GM18526 (cell line): Measurements from ENCODE around the gene HMGN4.

Experiments
- POLR2A ChIP-seq: IDR thresholded peaks from 3 replicates; pipeline ENCODE4 v1.6.1; 2011; ENCODE audit not compliant: insufficient read length; ENCODE audit errors: extremely low read depth

The HMGN4 gene

GRCh38 chr6:26588965-26589364 lies 50.8 kb downstream of the HMGN4 start:
- no peak for TF ChIP-seq POLR2A

DNA sequence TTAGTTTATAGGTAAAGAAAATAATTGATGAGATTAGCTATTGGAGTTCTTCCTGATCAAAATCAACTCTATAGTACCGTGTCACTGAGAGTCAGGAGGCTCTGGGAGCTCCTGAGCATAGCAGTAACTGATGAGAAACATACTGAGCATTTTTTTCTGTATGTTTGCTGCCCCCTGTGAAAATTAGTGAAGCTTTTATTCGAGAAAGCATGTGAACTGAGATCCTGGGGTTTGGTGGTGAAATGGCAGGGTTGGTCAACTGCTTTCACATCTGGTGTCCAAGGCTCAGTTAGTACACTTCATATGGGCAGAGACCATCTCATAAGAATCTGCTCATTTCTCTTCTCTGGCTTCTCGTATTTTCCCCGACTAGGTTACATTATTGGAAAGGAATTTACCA lies 54.5 kb downstream of the HMGN4 start:
- no peak for TF ChIP-seq POLR2A

DNA sequence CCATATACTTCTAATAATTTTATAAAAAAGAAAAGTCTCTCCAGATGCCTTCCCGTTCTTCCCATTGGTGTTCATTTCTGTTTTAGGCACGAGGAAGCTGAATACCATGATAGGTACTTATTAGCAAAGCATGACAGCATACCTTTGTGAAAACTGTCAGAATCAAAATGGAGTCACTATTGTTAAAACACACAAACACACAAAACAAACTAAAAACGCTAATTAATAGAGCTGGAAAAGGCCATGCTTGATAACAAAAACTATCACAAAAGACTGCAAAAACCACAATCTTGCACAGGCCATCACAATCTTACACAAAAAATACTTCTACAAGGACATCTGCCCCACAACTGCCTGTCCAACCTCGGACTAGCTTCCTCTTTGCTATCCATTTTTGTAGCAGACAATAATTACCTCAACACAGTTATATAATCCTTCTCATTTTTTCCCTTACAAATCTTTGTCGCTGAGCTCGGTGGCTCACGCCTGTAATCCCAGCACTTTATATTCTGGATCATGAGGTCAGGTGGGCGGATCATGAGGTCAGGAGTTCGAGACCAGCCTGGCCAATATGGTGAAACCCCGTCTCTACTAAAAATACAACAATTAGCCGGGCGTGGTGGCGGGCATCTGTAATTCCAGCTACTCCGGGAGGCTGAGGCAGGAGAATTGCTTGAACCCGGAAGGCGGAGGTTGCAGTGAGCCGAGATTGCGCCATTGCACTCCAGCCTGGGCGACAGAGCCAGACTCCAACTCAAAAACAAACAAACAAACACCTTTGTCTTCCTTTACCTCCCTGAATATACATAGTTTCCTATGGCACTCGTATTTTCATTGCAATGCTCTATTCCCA lies 55.3 kb downstream of the HMGN4 start:
- TF ChIP-seq POLR2A: no peak

- no peak for TF ChIP-seq POLR2A
Measured at GRCh38 chr6:26594131-26594498, 55.9 kb downstream of the HMGN4 start.

DNA sequence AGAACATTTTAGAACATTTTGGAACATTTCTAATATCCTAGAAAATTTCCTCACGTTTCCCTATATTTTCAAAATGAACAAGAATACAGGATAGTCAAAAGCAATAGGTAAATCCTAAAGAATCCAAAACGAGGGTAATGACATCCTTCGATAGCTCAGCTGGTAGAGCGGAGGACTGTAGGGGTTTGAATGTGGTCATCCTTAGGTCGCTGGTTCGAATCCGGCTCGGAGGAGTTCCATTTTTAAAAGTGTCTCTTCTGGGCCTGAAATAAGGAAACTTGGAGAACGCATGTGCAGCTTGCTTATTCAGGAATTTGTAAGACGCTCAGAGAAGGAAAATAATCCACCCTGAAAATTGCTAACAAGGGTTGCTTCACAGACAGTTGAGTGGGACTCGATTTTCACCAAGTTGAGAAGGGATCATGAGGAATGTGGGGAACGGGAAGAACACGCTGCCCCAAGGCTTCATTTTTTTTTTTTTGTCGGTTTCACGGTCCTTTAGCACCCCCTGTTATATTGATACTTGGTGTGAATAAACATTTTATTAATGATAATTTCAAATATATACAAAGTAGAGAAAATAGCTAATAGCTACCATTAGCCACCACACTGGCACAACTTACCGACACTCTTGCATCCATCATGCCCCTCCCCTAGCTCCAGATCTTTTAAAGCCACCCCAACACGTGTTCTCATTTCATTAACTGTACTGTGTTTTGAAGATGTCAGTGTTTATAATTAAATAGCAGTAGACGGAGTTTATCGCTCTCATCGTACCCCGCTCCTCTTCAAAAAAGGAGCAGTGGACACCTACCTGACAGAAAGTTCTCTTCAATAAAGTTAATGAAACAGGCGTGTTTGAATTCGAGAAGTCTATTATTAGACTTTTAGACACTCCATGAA lies 56.8 kb downstream of the HMGN4 start:
- TF ChIP-seq POLR2A: no peak

DNA sequence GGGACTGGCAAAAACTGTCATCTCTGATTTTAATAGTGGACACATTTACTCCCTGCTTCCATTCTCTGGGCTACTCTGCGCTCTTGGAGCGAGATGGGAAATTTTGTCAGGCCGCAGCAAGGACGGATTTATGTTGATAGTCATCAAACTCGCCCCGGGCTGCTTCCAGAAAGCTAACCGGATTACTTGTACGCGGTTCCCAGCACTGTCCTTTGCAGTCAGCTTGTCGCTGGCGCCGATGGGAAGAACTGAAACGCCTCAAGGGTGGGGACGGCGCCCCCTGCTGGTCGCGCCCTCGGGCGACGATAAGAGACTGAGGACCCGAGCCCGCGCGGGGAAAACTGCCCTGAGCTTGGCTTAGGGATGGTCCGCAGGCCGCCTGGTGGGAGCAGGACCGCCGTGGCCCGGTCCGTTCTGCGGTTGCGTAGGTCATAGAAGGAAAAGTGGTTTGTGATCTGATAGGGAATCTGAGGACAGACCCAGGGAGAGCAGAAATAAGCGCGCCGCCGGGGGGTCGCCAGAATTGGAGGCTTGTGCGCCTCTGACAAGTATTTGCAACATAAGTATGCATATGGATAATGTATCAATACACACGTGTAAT lies 57.6 kb downstream of the HMGN4 start:
- peak; percentile 29 for TF ChIP-seq POLR2A
